EH (cell line): ENCODE measurements around the gene CLDN6.

Source experiments
- DNase-seq: peaks from one replicate; pipeline ENCODE4 v3.0.0-alpha.2; 2015; ENCODE audit warnings: low read depth

Gene CLDN6

GRCh38 chr16:2970563-2970962, 47.4 kb downstream of the CLDN6 start:
- DNase-seq, result no peak

GRCh38 chr16:2969545-2970521, 48.1 kb downstream of the CLDN6 start:
- DNase-seq, result peak; percentile 62

- DNase-seq, result peak; percentile 90
Measured at GRCh38 chr16:2968738-2969544, 49.0 kb downstream of the CLDN6 start, which contains the start of gene PAQR4. Gene PAQR4 (plus strand): TSS chr16:2969348. CDS start chr16:2969675, 327 bp downstream.

- no peak for DNase-seq
Measured at GRCh38 chr16:2968368-2968737, 49.6 kb downstream of the CLDN6 start.

- no peak for DNase-seq
Measured at GRCh38 chr16:2967721-2968161, 50.2 kb downstream of the CLDN6 start.

GRCh38 chr16:2967211-2967631, 50.8 kb downstream of the CLDN6 start:
- DNase-seq, result no peak

GRCh38 chr16:2966808-2967191, 51.2 kb downstream of the CLDN6 start:
- DNase-seq, result no peak

- no peak for DNase-seq
Measured at GRCh38 chr16:2966043-2966807, 51.8 kb downstream of the CLDN6 start.
